Astrocyte (in vitro differentiated cells and primary cell): Measurements from ENCODE around the gene AQP2.

Experiments used
- EZH2 ChIP-seq: IDR thresholded peaks from 2 replicates; pipeline ENCODE4 v1.6.1; 2012; ENCODE audit warnings: mild to moderate bottlenecking, low read length, inconsistent platforms; ENCODE audit not compliant: insufficient read depth
- TF ChIP-seq, protein P1 (sequence below): IDR thresholded peaks from 2 replicates; pipeline ENCODE4 v1.5.1; 2011; ENCODE audit warnings: low read depth, mild to moderate bottlenecking, inconsistent platforms, low read length, moderate library complexity; ENCODE audit not compliant: insufficient read depth

DNA sequence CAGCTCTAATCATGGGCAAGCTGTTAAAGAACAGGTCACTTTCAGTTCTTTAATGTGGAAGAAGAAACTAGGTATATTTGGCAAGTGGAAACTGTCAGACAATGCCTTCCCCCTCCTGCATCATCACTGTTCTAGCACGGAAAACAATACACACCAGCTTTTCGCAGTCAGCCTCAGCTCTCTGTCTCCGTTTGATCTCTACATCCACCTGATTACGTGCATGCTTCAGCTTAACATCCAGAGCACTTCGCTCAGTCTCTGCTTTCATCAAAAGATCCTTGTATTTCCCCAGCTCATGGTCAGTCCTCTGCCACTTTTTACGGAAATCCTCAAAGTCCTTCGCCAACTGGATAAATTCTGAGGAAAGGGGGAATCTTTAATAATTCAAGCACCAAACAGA lies 55.7 kb downstream of the AQP2 start:
- TF ChIP-seq, protein P1, sequence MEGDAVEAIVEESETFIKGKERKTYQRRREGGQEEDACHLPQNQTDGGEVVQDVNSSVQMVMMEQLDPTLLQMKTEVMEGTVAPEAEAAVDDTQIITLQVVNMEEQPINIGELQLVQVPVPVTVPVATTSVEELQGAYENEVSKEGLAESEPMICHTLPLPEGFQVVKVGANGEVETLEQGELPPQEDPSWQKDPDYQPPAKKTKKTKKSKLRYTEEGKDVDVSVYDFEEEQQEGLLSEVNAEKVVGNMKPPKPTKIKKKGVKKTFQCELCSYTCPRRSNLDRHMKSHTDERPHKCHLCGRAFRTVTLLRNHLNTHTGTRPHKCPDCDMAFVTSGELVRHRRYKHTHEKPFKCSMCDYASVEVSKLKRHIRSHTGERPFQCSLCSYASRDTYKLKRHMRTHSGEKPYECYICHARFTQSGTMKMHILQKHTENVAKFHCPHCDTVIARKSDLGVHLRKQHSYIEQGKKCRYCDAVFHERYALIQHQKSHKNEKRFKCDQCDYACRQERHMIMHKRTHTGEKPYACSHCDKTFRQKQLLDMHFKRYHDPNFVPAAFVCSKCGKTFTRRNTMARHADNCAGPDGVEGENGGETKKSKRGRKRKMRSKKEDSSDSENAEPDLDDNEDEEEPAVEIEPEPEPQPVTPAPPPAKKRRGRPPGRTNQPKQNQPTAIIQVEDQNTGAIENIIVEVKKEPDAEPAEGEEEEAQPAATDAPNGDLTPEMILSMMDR = no peak
- TF ChIP-seq EZH2 = no peak
